C4-2B (cell line): ENCODE results near the gene MUC21.

Experiments
- CTCF ChIP-seq: fragments of 450-650 bp; conservative IDR thresholded peaks from 2 replicates; pipeline ENCODE4 v1.5.1; 2017; ENCODE audit warnings: mild to moderate bottlenecking
- ZFX ChIP-seq: fragments of 450-650 bp; IDR thresholded peaks from 2 replicates; pipeline ENCODE4 v1.6.1; 2017

- TF ChIP-seq CTCF = no peak
- no peak for TF ChIP-seq ZFX
Measured at GRCh38 chr6:31002471-31002870, 19.0 kb downstream of the MUC21 start.
